HG02759 (cell line): Measurements from ENCODE around the gene EXOG.

Experiments
- ATAC-seq: cut with Tn5 transposase; IDR thresholded peaks from one replicate; pipeline ENCODE4 v1.9.1; 2021; ENCODE audit warnings: mild to moderate bottlenecking, moderate library complexity; ENCODE audit not compliant: unreplicated experiment

EXOG gene

DNA sequence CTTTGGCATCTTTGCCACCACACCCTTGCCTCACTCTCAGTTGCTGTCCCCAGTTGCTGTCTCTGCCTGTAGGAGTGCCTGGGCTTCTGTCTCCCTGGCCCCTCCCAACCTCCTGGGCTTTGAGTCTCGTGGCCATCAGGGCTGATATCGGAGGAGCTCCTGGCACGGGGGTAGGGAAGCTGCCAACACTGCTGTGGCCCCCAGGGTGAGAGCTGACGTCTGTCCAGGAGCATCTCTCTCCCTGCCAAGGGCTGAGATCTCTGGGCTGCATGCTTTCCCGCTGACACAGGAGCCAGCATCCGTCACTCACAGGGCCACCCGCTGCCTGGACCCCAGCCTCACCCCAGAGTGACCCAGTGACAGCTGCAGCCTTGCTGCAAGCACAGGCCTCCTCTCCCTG is 47.4 kb downstream of the EXOG start:
- no peak for ATAC-seq

DNA sequence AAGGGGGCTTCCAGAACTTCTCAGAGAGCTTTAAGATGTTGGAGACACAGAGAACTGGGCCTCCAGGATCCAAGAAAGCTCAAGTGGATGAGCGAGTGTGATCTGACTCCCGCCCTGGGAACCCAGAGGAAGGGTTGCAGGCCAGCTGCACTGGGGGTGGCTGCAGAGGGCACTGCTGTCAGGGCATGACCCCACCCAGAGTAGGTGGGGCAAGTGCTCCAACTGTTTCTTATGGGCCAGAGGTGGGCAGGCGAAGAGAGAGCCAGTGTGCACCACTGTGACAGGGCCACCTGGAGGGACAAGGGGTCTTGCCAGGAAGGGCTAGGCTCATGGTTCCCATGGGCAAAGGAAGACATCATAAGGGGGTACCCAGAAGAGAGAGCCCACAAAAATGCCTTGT is 48.8 kb downstream of the EXOG start:
- ATAC-seq = no peak

DNA sequence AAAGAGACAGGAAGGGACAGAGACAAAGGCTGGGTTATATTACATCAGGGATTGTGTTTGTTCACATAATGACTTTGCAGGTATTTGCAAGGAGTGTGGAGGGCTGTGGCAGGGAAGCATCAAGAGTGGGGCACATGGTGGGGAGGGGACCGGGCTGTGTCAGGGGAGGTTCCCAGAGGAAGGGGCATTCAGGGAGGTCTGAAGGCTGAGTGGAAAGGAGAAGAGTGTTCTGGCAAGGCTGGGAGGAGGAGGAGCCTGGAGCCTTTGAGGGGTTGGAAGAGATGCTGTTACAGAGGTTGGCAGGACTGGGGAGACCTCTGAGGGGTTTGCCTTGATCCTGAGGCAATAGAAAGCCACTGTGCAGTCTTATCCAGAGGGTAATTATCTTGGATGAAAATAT is 49.4 kb downstream of the EXOG start:
- ATAC-seq = no peak

DNA sequence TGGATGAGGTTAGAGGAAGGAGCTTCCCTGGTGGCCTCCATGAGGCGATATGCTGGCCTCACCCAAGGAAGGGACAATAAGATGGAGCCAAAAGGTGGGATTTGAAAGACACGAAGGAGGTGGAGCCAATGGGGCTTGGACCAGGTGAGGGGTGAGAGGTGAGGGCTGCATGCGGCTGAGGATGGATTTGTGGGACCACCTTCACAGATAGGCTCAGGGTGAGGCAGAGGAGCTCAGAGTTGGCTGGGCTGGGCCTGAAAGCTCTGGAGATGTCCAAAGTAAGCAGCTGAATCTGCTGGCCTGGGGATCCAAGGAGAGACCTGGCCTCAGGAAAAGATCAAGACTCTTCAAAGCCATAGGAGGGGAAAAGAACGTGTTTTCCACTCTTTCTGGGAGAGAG is 49.8 kb downstream of the EXOG start:
- ATAC-seq = no peak

DNA sequence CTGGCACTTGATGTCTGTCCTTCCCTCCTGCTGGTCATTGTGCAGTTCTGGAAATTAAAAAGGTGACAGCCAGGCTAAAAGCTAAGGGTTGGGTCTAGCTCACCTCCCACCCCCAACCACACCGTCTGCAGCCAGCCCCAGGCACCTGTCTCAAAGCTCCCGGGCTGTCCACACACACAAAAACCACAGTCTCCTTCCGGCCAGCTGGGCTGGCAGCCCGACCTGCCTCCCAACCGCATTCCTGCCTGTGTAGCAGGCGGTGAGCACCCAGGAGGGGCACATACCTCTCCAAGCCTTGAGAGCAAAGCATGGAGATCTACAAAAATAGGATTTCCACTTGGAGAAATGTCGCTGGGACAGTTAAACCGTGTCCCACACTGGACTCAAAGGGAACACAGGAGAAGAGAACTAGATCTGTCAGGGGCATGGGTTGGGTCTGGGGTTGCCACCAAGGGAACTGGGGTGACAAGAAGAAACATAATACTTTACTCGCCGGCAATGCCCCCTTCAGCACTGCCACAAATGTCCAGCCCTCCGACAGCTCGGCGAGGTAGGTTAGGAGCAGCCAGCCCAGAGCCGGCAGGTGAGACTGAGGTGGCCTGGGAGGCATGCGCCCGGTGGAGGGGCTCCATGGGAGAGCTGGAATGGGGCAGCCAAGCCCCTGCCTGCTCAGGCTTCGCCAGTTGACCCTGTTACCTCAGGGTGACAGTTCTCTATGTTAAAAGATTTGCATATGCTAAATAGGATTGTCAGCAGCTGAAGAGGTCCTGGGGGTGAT is 52.2 kb downstream of the EXOG start:
- no peak for ATAC-seq

DNA sequence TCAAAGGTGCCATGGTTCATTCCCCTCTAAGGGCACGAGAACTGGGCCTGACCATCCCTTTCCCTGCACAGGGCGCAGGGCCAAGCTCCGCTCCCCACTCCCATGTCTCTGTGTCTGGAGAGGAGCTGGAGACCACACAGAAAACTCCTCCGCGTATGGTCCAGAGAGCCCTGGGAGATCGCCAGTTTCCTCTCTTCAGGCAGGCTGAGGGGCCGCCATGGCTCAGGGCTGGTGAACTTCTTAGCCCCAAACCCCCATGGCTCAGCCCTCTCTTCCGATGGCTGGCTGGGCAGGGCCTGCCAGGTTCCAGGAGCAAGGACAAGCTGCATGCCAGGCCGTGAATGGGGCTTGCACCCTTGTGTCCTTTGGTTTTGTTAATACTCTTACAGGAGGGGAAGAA is 52.9 kb downstream of the EXOG start:
- ATAC-seq = no peak

DNA sequence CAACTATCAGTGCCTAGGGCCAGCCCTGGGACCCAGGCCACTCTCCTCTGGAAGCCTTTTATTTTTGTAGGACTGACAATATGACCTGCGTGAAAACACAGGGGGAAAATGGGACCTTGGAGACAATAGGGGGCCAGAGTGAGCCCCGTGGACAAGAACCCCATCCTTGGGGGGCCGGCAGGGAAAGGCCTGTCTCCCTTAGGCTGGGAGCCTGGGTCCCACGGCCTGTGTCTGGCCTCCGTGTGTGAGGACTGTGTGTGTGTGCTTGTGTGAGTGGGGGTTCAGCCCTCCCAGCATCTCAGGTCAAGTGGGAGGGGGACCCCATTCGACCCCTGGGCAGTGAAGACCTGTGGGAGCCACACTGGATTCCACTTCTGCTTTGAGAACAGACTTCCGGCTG is 53.3 kb downstream of the EXOG start:
- ATAC-seq = no peak

DNA sequence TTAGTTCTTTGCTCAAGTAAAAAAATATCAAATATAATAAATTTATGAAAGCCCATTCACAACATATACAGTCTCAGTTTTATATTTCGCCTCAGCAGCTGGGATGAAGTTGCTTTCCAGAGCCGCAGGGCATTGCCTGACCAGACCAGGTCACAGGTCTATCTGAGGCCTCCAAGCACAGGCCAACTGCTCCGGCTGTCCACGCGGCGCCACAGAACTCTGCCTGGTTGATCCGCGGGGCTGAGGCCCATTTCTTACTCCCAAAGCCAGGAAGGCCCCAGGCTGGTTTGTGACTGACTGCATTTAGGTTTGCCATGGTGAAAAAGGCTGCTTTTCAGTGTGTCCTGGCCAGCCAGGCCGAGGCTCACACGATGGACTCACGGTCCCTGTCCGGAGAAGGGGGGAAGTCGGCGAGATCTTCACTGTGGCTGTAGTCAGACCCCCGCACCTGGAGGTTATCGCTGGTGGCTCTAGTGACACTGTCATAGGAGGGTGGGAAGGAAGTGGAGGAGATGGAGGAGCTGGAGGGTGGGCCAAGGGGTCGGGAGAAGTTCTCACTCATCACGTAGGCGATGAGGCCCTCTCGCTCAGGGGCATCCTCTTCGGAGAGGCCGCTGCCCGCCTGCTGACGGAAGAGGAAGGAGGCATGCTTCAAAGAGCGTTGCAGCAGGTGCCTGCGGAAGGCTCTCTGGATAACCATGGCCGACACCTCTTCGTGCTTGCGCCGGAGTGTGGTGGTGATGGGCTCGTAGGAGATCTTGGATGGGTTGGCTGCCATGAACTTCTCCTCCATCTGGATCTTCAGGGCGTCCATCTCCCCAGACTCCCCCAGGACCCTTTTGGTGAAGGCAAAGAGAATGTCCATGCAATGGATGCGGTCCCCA is 54.1 kb downstream of the EXOG start:
- ATAC-seq = no peak

DNA sequence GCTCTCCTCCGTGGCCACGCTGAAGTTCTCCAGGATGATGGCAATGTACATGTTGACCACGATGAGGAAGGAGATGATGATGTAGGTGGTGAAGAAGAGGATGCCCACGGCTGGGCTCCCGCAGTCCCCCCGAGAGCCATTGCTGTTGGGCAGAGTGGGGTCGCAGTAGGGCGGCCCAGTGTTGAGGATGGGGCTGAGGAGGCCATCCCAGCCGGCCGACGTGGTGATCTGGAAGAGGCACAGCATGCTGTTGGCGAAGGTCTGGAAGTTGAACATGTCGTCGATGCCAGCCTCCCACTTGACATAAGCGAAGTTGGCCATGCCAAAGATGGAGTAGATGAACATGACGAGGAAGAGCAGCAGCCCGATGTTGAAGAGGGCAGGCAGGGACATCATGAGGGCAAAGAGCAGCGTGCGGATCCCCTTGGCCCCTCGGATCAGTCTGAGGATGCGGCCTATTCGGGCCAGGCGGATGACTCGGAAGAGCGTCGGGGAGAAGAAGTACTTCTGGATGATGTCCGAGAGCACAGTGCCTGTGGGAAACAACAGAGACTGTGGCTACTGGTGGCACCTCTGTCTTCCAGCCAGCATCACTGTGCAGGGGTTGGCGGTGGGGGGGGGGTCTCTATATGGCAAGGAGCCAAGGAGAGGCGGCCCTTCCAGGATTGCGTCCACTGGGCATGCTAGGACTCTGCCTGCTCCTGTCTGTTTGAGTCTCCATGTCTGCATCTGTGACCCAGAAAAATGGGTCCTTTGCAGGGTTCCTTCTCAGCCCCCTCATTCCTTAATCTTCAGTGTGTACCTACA is 55.1 kb downstream of the EXOG start:
- ATAC-seq = no peak

DNA sequence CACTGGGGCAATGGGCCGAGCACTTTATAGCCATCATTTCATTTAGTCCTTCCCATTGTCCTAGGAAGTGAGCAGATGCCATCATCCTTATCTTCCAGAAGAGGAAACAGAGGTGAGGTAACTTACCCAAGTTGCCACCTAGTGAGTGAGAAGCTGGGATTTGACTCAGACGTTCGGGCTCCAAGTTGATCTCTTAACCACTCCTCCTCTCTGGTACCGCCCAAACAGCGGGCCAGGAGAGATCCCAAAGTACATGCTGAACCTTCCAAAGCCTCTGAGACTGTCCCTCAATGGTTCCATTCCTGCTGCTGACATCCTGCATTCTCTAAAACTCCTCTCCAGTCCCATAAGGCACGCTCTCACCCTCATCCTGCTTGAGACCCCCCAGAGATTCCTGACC is 56.2 kb downstream of the EXOG start:
- ATAC-seq = no peak

DNA sequence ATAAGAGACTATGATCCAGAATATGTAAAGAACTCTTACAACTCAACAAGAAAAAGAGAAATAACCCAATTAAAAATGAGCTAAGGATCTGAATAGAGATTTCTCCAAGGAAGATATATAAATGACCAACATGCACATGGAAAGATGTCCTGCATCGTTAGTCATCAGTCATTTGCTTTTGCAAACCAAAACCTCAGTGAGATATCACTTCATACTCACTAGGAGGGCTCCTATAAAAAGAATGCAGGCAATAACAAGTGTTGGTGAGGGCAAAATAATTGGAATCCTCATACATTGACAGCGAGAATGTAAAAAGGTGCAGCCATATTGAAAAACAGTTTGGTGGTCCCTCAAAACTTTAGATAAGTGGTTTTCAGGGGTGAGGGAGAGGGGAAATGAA is 56.9 kb downstream of the EXOG start:
- ATAC-seq = no peak

DNA sequence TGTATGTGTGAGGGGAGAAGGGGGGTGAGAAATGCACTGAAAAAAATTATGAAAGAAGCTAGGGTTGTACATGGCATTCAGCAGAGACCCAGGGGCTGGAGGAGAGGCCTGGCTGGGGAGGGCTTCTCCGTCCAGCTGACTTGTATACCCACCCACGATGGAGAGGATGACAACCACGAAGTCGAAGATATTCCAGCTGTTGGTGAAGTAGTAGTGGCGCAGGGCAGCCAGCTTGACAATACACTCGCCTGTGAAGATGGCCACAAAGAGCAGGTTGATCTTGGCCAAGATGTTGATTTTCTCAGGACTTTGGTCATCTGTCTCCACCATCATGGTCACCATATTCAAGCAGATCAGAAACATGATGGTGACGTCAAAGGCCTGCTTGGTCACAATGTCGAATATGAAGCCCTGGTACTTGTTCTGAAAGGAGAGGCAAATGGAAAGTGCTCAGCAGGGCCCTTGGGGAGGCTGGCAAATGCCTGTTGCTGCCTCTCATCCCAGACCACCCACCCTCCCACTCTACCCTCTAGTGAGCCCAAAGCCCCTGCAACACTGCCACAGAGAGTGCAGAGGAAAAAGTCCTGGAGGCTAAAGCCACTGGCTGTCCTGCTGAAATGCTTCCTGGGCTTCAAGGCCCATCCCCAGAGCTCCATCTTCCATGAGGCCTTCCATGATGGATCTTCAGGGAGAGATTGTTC is 58.1 kb downstream of the EXOG start:
- ATAC-seq = no peak

DNA sequence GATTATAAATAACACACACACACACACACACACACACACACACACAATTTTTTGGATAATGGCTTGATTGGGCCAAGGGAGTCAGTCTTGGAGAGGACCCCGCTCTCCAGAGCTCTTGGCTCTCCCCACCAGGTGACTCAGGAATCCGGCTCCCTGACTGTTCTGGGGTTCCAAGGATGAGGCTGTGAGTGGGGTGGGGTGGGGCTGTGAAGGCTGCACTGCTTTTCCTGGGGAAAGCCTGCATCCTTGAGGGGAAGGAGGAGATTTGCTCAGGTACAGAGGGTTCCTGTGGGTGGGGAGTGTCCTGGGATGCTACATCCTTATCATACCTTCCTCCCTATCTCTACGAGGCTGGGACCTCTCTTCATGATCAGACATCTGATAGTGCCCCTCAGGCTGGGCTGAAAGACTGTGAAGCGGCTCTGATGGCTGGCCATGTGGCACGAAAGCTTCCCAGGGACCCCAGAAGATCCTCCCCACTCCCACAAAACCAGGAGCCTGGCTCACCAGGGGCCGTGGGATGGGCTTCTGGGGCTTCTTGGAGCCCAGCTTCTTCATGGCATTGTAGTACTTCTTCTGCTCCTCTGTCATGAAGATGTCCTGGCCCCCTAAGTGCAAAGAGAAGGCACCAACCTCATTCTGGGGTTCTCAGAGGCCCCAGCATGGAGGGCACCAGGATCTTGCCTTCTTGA is 59.2 kb downstream of the EXOG start:
- ATAC-seq = no peak

DNA sequence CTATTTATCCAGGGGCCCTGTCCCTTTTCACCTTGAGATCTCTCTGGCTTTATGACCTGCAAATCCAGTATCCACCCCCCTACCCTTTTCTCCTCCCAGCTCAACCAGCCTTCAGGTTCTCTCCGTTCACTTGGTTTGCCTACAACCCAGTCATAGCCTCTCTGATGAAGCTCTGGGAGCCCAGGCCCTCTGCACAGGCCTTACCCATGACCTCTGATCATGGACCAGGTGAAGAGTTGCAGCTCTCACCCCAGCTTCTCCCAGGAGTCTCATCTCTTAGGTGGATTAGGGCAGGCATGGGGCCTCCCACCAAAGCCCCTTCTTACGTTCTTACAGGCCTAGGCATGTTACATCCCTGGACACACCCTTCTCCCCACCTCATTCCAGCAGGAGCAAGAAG is 59.8 kb downstream of the EXOG start:
- no peak for ATAC-seq

DNA sequence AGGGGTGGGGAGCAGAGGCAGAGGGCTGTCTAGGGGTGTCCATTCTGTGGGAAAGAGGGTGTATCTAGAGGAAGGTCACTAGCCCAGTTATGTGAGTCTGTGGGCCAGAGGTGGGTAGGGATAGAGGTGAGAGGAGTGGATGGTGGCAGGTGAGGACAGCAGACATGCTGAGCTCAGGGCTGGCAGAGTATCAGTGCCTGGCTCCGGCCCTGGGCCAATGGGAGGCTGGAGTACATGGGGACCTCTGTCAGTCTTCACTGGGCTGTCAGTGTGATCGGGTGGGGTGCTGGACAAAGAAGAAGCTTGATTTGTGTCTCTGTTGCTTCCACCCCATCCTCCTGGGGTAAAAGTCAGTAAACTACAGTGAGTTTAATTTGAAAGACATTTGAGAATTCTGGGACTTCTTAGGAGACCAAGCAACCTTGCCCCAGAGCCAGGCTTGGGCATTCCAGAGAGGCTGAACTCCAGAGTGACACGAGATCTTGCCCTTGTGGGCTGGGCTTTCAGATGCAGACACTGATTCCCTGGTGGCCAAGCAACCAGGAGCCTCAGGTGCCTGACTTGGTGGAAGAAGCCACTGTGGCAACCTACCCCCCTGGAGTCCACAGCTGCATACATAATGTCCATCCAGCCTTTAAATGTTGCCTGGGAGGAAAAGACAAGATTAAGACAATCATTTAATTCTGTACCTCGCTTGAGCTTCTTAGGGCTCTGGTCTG is 60.7 kb downstream of the EXOG start:
- ATAC-seq = no peak

DNA sequence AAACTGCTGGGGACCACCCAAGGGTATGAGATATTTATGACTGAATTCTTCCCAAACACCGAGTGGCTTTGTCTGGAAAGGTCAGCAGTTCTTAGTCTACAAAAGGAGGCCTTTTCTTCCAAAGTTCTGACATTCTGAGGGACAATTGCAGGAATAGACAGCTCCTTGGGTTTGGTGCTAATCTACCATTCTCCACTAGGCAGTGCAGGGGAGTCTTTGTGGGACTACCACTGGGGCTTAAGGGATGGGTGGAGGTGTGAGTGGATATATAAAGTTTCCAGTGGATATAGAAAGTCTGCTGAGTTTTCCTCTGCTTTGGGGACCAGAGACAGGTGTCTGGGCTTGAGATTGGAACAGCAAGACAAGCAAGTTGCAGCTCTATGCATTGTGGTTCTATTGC is 62.7 kb downstream of the EXOG start:
- no peak for ATAC-seq

DNA sequence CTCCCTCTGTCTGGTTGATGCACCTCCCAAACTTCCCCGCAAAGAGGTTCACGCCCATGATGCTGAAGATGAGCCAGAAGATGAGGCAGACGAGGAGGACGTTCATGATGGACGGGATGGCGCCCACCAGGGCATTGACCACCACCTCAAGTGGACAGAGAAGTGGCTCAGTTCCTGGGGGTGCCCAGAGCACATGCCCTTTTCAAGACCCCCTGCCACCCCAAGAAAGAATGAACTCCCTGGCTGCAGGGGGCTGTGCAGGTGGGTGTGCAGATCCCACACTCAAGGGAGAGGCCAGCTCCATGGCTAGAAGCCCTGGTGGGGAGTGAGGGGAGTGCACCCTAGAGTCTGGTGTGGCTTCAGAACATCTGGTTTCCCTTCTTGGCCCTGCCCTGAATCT is 64.1 kb downstream of the EXOG start:
- no peak for ATAC-seq

DNA sequence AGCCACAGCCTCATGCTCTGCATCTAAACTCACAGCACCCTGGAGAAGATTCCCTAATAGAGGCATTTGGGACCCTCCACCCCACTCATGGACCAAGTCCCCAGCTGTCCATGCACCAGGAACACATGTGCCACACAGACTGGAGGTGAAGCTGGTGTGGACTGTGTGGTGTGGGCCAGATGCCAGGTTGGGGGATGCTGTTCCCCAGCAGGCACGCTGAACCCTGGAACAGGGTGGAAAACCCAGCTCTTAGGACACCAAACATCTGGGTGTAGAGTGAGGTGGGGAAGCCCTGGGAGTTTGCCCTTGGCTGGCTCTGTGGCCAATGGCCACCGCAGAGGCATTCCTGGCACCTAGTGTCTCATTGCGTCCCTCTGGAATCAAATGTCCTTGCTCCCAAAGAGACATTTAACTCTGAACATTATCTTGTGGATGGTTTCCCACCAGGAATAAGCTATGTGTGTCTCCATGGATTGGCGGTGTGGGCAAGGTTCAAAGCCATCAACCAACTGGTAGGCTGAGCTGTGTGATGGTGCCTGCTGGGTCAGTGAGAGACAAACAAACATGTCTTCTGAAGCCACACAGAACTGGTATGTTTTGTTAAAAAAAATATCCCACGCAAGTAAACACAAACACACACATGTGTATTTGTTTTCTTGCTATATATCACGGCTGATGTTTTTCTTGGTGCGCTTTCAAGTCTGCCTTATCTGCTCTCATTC is 65.0 kb downstream of the EXOG start:
- ATAC-seq = no peak
